ENCODE data around the gene MYT1. TPM values are rescaled to one million over a fixed set of nuclear protein-coding genes. Genes with fewer than 3 reads are reported as not detected.
A peak's percentile ranks its signal among the peaks of the same experiment; 100 is the strongest.
"Not testable (repeated sequence)": the region's sequence is repeated elsewhere in the genome, so short reads cannot be mapped to it uniquely, and the experiment has no call there.

MYT1 gene
- polyA plus RNA-seq, 1 of the 3 experiments (the other 2 are of a cell fraction): 0.10 TPM

DNA sequence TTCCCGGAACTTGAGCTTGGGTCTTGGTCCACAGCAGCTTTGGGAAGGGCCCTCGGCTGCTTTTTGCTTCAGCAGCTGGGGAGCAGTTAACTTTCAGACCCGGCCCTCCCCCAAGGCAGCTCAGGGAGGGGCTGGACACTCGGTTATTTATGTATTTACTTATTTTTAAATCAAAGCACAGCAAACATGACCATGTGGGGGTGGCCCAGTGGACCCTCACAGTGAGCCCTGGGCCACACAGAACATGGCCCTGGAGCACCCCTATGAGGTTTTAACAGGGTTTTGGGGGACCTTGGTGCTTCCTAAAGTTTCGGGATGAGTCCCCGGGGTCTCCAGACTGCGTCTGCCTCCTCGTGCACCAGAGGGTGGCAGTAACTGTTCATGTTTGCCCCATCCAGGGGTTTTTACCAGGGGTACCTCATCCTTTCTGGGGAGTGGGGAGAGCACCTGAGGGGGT lies 30.3 kb upstream of the MYT1 start:
- H3K9ac ChIP-seq: no peak overlapping the region
- POLR2A ChIA-PET: no interaction called here
- CTCF ChIA-PET: interaction anchor here (0.9 to 1.0 kb wide), 2 partner anchors 14 to 33 kb away, joined by 3 to 5 read pairs; no protein-coding TSS in a partner anchor
- peak; percentile 66 for DNase-seq
- no peak overlapping the region for H3K27ac ChIP-seq (ENCODE audit: low read depth in 2 of 2, low read length in 1 of 2)
- no peaks in the 10 kb centered on the region for H3F3A ChIP-seq (replicated peaks; ENCODE audit: insufficient read depth)
- no peaks in the 10 kb centered on the region for H3K9me2 ChIP-seq
- TF ChIP-seq TAF1 (IDR thresholded peaks at IDR 0.05; ENCODE audit: borderline replicate concordance, low read depth, low read length) (no peak), RAD21 (IDR thresholded peaks at IDR 0.05; ENCODE audit: low read length) (peak; percentile 71), SMC3 (IDR thresholded peaks at IDR 0.05; ENCODE audit: low read depth, low read length) (peak; percentile 39; the same call in 1 of the 2 replicates)
- TF ChIP-seq, protein P1, sequence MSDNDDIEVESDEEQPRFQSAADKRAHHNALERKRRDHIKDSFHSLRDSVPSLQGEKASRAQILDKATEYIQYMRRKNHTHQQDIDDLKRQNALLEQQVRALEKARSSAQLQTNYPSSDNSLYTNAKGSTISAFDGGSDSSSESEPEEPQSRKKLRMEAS (IDR thresholded peaks at IDR 0.05; ENCODE audit: low read depth): no peak
- no peak overlapping the region for H3K4me2 ChIP-seq
- no peaks in the 10 kb centered on the region for H3K27me3 ChIP-seq (ENCODE audit: insufficient read depth)
- no peak overlapping the region for H3K4me3 ChIP-seq (ENCODE audit: low read depth in 2 of 2, low read length in 1 of 2)
- peaks cover 0 to 4% of the 10 kb centered on the region in 2 experiments; a peak in 1 of 4 replicates for H3K4me1 ChIP-seq (ENCODE audit: control insufficient read depth in 1 of 2, insufficient read depth in 2 of 2, low read depth in 1 of 2, low read length in 1 of 2)
- H4K20me1 ChIP-seq (ENCODE audit: insufficient read depth): no peaks in the 10 kb centered on the region
- 48% methylated on average over 8 of the region's 8 CpGs for WGBS (ENCODE audit: low lambda C conversion rate)
- no peaks in the 10 kb centered on the region for H3K9me3 ChIP-seq
- no peaks in the 10 kb centered on the region for H3K79me2 ChIP-seq (ENCODE audit: insufficient read depth)
- H2AFZ ChIP-seq (ENCODE audit: low read depth): no peak overlapping the region
- H3K36me3 ChIP-seq (replicated peaks in 1 of 2; ENCODE audit: control insufficient read depth in 1 of 2, insufficient read depth in 2 of 2, low read length in 1 of 2): no peaks in the 10 kb centered on the region

DNA sequence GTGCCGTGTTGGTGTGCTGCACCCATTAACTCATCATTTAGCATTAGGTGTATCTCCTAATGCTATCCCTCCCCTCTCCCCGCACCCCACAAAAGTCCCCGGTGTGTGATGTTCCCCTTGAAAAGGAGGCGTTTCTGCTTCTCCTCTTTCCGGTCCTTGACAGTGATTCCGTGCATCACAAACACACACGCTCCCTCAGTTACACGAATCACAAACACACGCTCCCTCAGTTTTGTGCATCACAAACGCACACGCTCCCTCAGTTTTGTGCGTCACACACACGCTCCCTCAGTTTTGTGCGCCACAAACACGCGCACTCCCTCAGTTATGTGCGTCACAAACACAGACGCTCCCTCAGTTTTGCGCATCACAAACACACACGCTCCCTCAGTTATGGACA lies 29.5 kb upstream of the MYT1 start:
- H4K20me1 ChIP-seq (ENCODE audit: insufficient read depth); H3K27ac ChIP-seq (ENCODE audit: low read depth in 2 of 2, low read length in 1 of 2); H3K9ac ChIP-seq; CTCF ChIA-PET; H3K9me3 ChIP-seq; H3K79me2 ChIP-seq (ENCODE audit: insufficient read depth); H3K36me3 ChIP-seq (replicated peaks in 1 of 2; ENCODE audit: control insufficient read depth in 1 of 2, insufficient read depth in 2 of 2, low read length in 1 of 2); DNase-seq; H3K4me2 ChIP-seq; H3K4me3 ChIP-seq (ENCODE audit: low read depth in 2 of 2, low read length in 1 of 2); H3K9me2 ChIP-seq; H2AFZ ChIP-seq (ENCODE audit: low read depth); POLR2A ChIA-PET; H3F3A ChIP-seq (replicated peaks; ENCODE audit: insufficient read depth); H3K4me1 ChIP-seq (ENCODE audit: control insufficient read depth in 1 of 2, insufficient read depth in 2 of 2, low read depth in 1 of 2, low read length in 1 of 2); H3K27me3 ChIP-seq (ENCODE audit: insufficient read depth): not testable (repeated sequence)
- WGBS (ENCODE audit: low lambda C conversion rate): 78% methylated on average over 20 of the region's 20 CpGs

DNA sequence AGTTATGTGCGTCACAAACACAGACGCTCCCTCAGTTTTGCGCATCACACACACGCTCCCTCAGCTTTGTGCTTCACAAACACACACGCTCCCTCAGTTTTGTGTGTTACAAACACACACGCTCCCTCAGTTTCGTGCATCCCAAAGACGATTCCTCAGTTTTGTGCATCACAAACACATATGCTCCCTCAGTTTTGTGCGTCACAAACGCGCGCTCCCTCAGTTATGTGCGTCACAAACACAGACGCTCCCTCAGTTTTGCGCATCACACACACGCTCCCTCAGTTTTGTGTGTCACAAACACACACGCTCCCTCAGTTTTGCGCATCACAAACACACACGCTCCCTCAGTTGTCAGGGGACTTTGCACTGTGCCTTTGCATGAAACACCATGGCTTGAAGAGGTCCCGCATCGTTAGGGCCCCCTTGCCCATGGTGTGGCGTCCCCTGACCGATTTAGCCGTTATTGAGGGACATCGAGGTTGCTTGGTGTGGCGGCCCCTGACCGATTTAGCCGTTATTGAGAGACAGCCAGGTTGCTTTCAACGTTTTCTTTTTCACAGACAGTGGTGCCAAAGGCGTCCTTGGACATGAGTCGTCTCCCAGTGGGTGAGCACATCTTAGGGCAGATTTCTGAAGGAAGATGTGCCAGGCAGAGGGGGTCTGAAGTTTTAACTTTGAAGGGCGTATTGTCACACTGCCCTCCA lies 28.1 kb upstream of the MYT1 start:
- no peak for DNase-seq
- H3K4me2 ChIP-seq: no peak overlapping the region
- H3K9ac ChIP-seq: no peak overlapping the region
- WGBS (ENCODE audit: low lambda C conversion rate): 72% methylated on average over 28 of the region's 32 CpGs
- H3K27ac ChIP-seq (ENCODE audit: low read depth in 2 of 2, low read length in 1 of 2): no peak overlapping the region
- no peaks in the 10 kb centered on the region for H3K27me3 ChIP-seq (ENCODE audit: insufficient read depth)
- H3K9me3 ChIP-seq: no peaks in the 10 kb centered on the region
- H3K4me1 ChIP-seq (ENCODE audit: control insufficient read depth in 1 of 2, insufficient read depth in 2 of 2, low read depth in 1 of 2, low read length in 1 of 2): peaks cover 0 to 4% of the 10 kb centered on the region in 2 experiments; a peak in 1 of 4 replicates
- H3K9me2 ChIP-seq: no peaks in the 10 kb centered on the region
- no peak overlapping the region for H3K4me3 ChIP-seq (ENCODE audit: low read depth in 2 of 2, low read length in 1 of 2)
- ChIA-PET CTCF (no interaction called here), POLR2A (no interaction called here)
- no peaks in the 10 kb centered on the region for H3K36me3 ChIP-seq (replicated peaks in 1 of 2; ENCODE audit: control insufficient read depth in 1 of 2, insufficient read depth in 2 of 2, low read length in 1 of 2)
- H2AFZ ChIP-seq (ENCODE audit: low read depth): no peak overlapping the region
- H4K20me1 ChIP-seq (ENCODE audit: insufficient read depth): no peaks in the 10 kb centered on the region
- H3F3A ChIP-seq (replicated peaks; ENCODE audit: insufficient read depth): no peaks in the 10 kb centered on the region
- H3K79me2 ChIP-seq (ENCODE audit: insufficient read depth): no peaks in the 10 kb centered on the region
- TF ChIP-seq, protein P2, sequence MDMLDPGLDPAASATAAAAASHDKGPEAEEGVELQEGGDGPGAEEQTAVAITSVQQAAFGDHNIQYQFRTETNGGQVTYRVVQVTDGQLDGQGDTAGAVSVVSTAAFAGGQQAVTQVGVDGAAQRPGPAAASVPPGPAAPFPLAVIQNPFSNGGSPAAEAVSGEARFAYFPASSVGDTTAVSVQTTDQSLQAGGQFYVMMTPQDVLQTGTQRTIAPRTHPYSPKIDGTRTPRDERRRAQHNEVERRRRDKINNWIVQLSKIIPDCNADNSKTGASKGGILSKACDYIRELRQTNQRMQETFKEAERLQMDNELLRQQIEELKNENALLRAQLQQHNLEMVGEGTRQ (IDR thresholded peaks at IDR 0.05; ENCODE audit: borderline replicate concordance, low read depth, low read length): no peak
- no peak for TF ChIP-seq FOXJ3 (CRISPR knock-in tag; IDR thresholded peaks at IDR 0.05)
- TF ChIP-seq, protein P1 (IDR thresholded peaks at IDR 0.05; ENCODE audit: low read depth): no peak
- TF ChIP-seq RFX5 (IDR thresholded peaks at IDR 0.05; ENCODE audit: low read length): no peak
- TF ChIP-seq SMC3 (IDR thresholded peaks at IDR 0.05; ENCODE audit: low read depth, low read length): no peak
- TF ChIP-seq GATA2 (CRISPR knock-in tag; IDR thresholded peaks at IDR 0.05): no peak
- TF ChIP-seq RXRA (IDR thresholded peaks at IDR 0.05; ENCODE audit: borderline replicate concordance, low read depth): no peak
- no peak for TF ChIP-seq POLR2AphosphoS5 (IDR thresholded peaks at IDR 0.05; ENCODE audit: low read depth, low read length)
- TF ChIP-seq NRF1 (IDR thresholded peaks at IDR 0.05; ENCODE audit: low read depth, low read length): no peak
- no peak for TF ChIP-seq SIN3A (IDR thresholded peaks at IDR 0.05; ENCODE audit: borderline replicate concordance, low read depth, low read length)
- TF ChIP-seq TAF1 (IDR thresholded peaks at IDR 0.05; ENCODE audit: borderline replicate concordance, low read depth, low read length): no peak
- no peak for TF ChIP-seq TCF12 (IDR thresholded peaks at IDR 0.05)
- TF ChIP-seq EZH2phosphoT487 (IDR thresholded peaks at IDR 0.05; ENCODE audit: borderline replicate concordance, low read depth): no peak
- TF ChIP-seq, protein P3, sequence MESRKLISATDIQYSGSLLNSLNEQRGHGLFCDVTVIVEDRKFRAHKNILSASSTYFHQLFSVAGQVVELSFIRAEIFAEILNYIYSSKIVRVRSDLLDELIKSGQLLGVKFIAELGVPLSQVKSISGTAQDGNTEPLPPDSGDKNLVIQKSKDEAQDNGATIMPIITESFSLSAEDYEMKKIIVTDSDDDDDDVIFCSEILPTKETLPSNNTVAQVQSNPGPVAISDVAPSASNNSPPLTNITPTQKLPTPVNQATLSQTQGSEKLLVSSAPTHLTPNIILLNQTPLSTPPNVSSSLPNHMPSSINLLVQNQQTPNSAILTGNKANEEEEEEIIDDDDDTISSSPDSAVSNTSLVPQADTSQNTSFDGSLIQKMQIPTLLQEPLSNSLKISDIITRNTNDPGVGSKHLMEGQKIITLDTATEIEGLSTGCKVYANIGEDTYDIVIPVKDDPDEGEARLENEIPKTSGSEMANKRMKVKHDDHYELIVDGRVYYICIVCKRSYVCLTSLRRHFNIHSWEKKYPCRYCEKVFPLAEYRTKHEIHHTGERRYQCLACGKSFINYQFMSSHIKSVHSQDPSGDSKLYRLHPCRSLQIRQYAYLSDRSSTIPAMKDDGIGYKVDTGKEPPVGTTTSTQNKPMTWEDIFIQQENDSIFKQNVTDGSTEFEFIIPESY (IDR thresholded peaks at IDR 0.05; ENCODE audit: borderline replicate concordance, low read depth): no peak
- TF ChIP-seq JUND (IDR thresholded peaks at IDR 0.05): no peak
- TF ChIP-seq USF1 (IDR thresholded peaks at IDR 0.05; ENCODE audit: borderline replicate concordance, low read depth): no peak
- TF ChIP-seq NFIC (IDR thresholded peaks at IDR 0.05; ENCODE audit: borderline replicate concordance): no peak
